ENCODE results near the gene BCL2L12.

DNA sequence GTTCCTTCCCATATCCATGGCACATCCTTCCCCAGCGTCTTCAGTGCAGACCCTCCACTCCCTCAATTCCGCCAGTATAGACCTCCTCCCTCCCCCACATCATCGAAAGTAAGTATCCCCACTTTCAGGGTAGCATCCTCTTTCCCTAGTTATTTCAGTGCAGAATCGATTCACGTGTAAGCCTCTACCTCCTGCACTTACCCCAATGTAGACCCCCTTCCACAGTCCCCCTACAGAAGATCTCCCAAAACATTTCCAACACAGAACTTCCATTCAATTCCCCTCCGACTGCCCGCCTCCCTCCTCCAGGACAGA lies 740 bp upstream of the BCL2L12 start:
- TF ChIP-seq, protein P1, sequence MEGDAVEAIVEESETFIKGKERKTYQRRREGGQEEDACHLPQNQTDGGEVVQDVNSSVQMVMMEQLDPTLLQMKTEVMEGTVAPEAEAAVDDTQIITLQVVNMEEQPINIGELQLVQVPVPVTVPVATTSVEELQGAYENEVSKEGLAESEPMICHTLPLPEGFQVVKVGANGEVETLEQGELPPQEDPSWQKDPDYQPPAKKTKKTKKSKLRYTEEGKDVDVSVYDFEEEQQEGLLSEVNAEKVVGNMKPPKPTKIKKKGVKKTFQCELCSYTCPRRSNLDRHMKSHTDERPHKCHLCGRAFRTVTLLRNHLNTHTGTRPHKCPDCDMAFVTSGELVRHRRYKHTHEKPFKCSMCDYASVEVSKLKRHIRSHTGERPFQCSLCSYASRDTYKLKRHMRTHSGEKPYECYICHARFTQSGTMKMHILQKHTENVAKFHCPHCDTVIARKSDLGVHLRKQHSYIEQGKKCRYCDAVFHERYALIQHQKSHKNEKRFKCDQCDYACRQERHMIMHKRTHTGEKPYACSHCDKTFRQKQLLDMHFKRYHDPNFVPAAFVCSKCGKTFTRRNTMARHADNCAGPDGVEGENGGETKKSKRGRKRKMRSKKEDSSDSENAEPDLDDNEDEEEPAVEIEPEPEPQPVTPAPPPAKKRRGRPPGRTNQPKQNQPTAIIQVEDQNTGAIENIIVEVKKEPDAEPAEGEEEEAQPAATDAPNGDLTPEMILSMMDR (IDR thresholded peaks at IDR 0.05; ENCODE audit: insufficient read depth, low read length, poor library complexity, severe bottlenecking): no peak
- no peak for TF ChIP-seq EZH2phosphoT487 (conservative IDR thresholded peaks at IDR 0.05; ENCODE audit: low read length)
